IPS-18a (cell line): Measurements from ENCODE around the gene STEAP4.

Source experiments
- H3K27ac ChIP-seq: one replicate; pipeline ENCODE4 v1.5.1; 2013; ENCODE audit warnings: low read length
- H3K27me3 ChIP-seq: one replicate; pipeline ENCODE4 v1.6.1; 2013; ENCODE audit warnings: mild to moderate bottlenecking, low read length; ENCODE audit not compliant: control insufficient read depth, insufficient read depth
- H3K36me3 ChIP-seq: one replicate; pipeline ENCODE4 v1.6.1; 2013; ENCODE audit warnings: low read depth, low read length; ENCODE audit not compliant: control insufficient read depth
- H3K4me1 ChIP-seq: one replicate; pipeline ENCODE4 v1.6.1; 2013; ENCODE audit warnings: low read depth, low read length; ENCODE audit not compliant: control insufficient read depth
- H3K4me3 ChIP-seq: one replicate; pipeline ENCODE4 v1.5.1; 2013; ENCODE audit warnings: low read length
- H3K9ac ChIP-seq: one replicate; pipeline ENCODE4 v1.6.1; 2013; ENCODE audit warnings: mild to moderate bottlenecking, low read length, moderate library complexity
- H3K9me3 ChIP-seq: one replicate; pipeline ENCODE4 v1.6.1; 2013; ENCODE audit warnings: low read depth, low read length; ENCODE audit not compliant: control insufficient read depth

The STEAP4 gene

DNA sequence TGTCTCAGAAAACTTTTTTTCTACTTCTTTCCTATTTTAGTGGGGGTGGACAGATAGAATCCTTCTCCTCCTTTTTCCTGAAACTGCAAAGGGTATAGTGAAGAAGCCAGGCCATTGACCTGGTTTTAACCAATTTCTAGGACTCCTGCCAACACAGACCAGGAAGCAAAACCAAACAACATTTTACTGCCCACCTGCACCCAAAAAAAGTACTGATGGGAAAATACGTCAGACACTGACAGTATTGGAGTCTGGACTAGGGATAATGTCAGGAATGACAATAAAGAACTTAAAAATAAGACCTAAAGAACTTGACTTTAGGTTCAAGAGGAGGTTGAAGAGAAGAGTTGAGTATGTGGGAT lies 5.0 kb upstream of the STEAP4 start:
- Histone ChIP-seq H3K4me3 (no peak overlapping the region), H3K4me1 (no peaks in the 10 kb centered on the region), H3K9me3 (no peaks in the 10 kb centered on the region), H3K27ac (no peak overlapping the region), H3K27me3 (peaks cover 13% of the 10 kb centered on the region), H3K9ac (no peak overlapping the region), H3K36me3 (no peaks in the 10 kb centered on the region)

DNA sequence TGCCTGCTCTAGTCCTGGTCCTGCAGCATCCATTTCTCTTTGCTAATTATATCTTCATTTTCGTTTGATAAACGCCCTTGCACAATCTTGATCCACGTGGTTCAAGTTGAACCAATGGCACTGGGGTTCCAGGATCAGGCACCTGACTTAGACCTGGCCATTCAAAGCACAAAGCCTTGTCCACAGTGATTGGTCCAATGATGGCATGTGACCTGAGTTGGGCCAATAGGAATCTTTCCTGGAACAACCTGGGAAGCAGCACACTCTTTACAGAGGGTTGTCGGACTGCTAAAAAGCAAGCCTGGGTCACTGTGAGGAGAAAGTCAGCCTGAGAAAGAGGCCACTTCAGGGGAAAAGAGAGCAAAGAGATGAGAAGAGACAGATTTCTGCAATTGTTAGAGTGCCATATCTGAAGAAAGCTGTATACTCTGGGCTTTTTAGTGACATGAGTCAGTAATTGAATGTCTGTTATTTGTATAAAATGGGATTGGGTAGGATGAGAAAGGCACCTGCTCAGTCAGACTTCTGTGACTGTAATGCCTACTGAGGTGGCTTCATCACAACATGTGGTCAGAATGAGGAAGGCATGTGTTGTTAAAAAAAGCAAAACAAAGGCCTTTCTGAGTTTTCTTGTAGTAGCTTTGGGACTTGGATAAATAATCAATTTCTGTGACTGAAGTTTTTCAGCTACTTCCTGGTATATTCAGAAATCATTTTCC lies 4.4 kb upstream of the STEAP4 start:
- Histone ChIP-seq H3K27ac (no peak overlapping the region), H3K4me1 (no peaks in the 10 kb centered on the region), H3K4me3 (no peak overlapping the region), H3K36me3 (no peaks in the 10 kb centered on the region), H3K27me3 (peaks cover 18% of the 10 kb centered on the region), H3K9ac (no peak overlapping the region), H3K9me3 (no peaks in the 10 kb centered on the region)

DNA sequence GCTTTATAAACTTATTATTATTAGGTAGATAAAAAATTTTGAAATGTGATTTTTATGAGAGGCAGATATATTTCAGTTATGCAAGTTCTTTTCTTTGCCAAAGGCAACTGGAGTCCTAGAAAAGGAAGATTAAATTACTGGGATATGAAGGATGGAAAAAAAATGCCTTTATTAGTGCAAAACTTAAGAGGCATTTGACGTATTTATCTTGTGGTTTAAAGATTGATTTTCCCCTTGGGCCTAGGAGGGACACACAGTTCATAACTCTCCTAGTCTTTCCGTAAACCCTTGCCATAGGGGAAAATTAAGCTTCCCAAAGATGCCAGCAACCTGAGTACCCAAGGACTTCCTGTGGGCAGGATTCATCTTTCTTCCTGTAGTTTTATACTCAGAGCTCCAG lies 3.1 kb upstream of the STEAP4 start:
- no peaks in the 10 kb centered on the region for H3K9me3 ChIP-seq
- H3K36me3 ChIP-seq, result no peaks in the 10 kb centered on the region
- H3K27me3 ChIP-seq, result peaks cover 28% of the 10 kb centered on the region
- no peak overlapping the region for H3K4me3 ChIP-seq
- H3K27ac ChIP-seq, result no peak overlapping the region
- no peak overlapping the region for H3K9ac ChIP-seq
- H3K4me1 ChIP-seq, result no peaks in the 10 kb centered on the region

DNA sequence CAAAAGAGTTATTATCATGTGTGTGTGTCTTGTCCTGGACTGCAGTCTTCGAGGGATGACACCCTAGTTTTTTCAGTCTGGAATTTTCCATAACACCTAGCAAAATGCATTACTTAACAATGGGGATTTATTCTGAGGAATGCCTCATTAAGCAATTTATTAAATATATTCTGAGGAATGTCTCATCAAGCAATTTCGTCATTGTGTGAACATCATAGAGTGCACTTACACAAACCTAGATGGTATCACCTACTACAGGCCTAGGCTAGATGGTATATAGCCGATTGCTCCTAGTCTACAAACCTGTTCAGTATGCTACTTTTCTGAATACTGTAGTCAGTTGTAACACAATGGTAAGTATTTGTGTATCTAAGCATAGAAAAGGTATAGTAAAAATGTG lies 1.1 kb upstream of the STEAP4 start:
- H3K36me3 ChIP-seq, result no peaks in the 10 kb centered on the region
- peaks cover 28% of the 10 kb centered on the region for H3K27me3 ChIP-seq

DNA sequence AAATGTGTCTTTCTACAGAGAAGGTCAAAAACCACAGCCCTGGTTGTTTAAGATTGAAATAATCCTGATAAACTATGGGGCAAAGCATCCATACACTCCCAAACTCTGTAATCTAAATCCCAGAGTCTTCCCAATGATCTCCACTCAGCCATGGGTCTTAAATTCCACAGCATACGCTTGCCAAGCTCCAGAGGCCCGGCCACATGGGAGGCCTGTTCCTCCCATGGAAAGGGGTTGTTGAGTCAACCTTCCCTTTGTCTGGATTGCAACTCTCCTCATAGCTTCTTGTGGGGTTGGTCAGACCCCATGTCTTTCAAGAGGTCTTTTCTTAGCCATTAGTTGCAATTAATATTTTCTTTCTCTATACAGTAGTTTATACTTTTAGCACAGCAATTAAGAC lies 718 bp upstream of the STEAP4 start:
- no peak overlapping the region for H3K9ac ChIP-seq
- H3K27me3 ChIP-seq, result peaks cover 28% of the 10 kb centered on the region
- H3K36me3 ChIP-seq, result no peaks in the 10 kb centered on the region
- H3K9me3 ChIP-seq, result no peaks in the 10 kb centered on the region
- no peaks in the 10 kb centered on the region for H3K4me1 ChIP-seq
- no peak overlapping the region for H3K4me3 ChIP-seq
- H3K27ac ChIP-seq, result no peak overlapping the region

More for the DNA sequence above, 1.1 kb upstream of the STEAP4 start:
- Histone ChIP-seq H3K27ac (no peak overlapping the region), H3K4me3 (no peak overlapping the region), H3K4me1 (no peaks in the 10 kb centered on the region), H3K9me3 (no peaks in the 10 kb centered on the region), H3K9ac (no peak overlapping the region)

DNA sequence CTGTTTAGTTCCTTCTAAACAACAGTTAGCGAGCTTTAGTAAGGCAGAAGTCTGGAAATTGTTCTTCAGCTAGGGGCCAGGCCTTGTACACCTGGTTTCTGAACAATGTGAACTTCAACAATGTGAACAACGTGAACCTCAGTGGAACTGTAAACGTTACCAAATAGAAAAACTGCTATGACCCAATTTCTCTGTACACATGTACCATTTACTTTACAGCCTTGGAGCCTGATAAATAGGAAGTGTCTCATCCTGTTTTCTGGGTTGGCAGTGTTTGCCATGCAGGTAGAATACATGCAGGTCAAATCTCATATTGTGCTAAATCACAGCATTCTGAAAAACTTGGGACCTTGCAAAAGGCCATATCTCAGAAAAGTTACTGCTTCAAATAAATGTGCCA lies 1.6 kb downstream of the STEAP4 start:
- H3K27me3 ChIP-seq, result peaks cover 28% of the 10 kb centered on the region
- H3K27ac ChIP-seq, result no peak overlapping the region
- H3K4me3 ChIP-seq, result no peak overlapping the region
- H3K9me3 ChIP-seq, result no peaks in the 10 kb centered on the region
- H3K9ac ChIP-seq, result no peak overlapping the region
- no peaks in the 10 kb centered on the region for H3K36me3 ChIP-seq
- H3K4me1 ChIP-seq, result no peaks in the 10 kb centered on the region

DNA sequence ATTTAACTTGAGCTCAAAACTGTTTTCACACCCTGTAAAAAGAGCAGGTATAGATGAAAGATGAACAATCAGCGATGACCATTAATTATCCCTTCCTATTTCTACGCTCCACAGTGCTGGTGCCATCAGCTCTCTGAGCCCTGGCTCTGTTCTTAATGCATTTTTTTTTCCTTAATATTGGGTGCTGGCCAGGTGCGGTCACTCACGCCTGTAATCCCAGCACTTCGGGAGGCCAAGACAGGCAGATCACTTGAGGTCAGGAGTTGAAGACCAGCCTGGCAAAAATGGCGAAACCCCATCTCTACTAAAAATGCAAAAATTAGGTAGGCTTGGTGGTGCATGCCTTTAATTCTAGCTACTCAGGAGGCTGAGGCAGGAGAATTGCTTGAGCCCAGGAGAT lies 4.2 kb downstream of the STEAP4 start:
- Histone ChIP-seq H3K27ac (no peak overlapping the region), H3K36me3 (no peaks in the 10 kb centered on the region), H3K27me3 (peaks cover 24% of the 10 kb centered on the region), H3K9ac (no peak overlapping the region), H3K4me3 (no peak overlapping the region), H3K4me1 (no peaks in the 10 kb centered on the region), H3K9me3 (no peaks in the 10 kb centered on the region)

DNA sequence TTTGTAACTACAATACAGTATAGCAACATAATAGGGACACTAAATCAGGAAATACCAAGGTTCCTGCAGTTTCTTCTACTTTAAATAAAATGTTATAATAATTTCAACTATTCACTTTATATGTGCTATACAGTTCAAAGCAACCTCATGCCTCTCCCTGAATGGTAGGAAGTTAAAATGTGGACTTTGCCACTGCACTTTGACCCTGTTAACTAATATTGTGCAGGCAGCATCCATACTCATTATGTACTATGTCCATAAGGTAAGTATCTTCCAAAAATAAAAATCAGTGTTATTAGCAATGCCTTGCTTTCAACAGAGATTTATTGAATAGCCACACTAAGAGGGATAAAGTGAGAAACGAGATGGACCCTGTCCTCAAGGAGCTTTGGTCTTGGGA lies 4.8 kb downstream of the STEAP4 start:
- Histone ChIP-seq H3K36me3 (no peaks in the 10 kb centered on the region), H3K9me3 (no peaks in the 10 kb centered on the region), H3K4me1 (no peaks in the 10 kb centered on the region), H3K27ac (no peak overlapping the region), H3K4me3 (no peak overlapping the region), H3K9ac (no peak overlapping the region), H3K27me3 (peaks cover 18% of the 10 kb centered on the region)

DNA sequence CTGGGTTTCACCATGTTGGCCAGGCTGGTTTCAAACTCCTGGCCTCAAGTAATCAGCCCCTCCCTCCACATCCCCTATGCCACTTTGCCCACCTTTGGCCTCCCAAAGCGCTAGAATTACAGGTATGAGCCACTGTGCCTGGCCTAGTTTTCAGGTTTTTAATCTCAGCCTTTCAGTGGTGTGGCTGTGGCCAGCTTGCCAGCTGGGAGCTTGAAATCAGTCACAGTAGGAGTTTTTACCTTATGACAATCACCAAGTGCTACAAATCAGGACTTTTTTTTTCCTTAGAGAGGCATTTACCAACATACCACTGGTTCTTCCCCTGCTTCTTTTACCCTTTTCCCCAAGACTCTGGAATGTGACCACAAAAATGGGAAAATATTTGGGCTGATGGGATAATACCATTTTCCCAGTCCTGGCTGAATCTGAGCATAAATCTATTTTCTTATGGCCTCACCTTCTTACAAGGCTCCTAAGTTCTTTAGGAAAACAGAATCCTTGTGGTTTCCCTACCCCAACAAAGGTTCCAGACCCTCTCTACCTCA lies 6.2 kb downstream of the STEAP4 start:
- Histone ChIP-seq H3K36me3 (no peaks in the 10 kb centered on the region), H3K9ac (no peak overlapping the region), H3K4me3 (no peak overlapping the region), H3K9me3 (no peaks in the 10 kb centered on the region), H3K27me3 (peaks cover 4% of the 10 kb centered on the region), H3K27ac (no peak overlapping the region), H3K4me1 (no peaks in the 10 kb centered on the region)

DNA sequence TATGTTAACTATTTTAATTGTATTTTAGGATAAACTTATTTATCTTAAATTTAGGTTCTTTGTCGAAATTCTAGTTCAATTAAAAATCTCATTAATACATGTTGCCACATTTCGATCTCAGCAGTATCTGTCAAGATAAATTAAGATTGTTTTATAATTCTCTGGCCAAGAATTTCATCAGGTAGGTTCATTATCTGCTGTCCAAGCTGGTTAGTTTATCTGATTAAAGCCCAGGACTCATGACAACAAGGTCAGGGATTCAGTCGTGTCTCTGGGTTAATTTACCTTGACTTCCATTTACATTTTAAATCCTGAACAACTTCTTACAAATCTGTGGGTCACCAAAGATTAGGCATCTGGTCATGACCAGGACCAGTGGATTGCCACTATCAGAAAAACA lies 7.6 kb downstream of the STEAP4 start:
- Histone ChIP-seq H3K27ac (no peak overlapping the region), H3K4me1 (no peaks in the 10 kb centered on the region), H3K27me3 (no peaks in the 10 kb centered on the region)

DNA sequence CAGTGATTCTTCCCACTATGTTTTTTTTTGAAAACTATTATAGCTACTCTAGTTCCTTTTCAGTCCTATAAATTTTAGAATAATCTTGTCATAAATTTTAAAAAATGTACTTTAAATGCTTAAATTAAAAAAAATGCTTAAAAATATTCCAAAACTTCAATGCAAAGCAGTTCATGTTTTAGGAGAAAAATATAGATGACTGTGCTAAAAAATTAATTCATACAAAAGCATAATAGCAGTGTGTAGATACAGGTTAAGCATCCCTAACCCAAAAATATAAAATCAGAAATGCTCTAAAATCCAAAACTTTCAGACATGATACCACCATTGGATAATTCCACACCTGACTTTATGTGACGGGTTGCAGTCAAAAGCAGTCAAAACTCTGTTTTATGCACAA lies 12.8 kb downstream of the STEAP4 start:
- no peaks in the 10 kb centered on the region for H3K36me3 ChIP-seq
- no peaks in the 10 kb centered on the region for H3K9me3 ChIP-seq
- H3K9ac ChIP-seq, result no peak overlapping the region
- no peak overlapping the region for H3K4me3 ChIP-seq
- H3K4me1 ChIP-seq, result no peaks in the 10 kb centered on the region
- no peaks in the 10 kb centered on the region for H3K27me3 ChIP-seq
- no peak overlapping the region for H3K27ac ChIP-seq

More for the DNA sequence above, 7.6 kb downstream of the STEAP4 start:
- H3K9ac ChIP-seq, result no peak overlapping the region
- H3K9me3 ChIP-seq, result no peaks in the 10 kb centered on the region
- no peaks in the 10 kb centered on the region for H3K36me3 ChIP-seq
- no peak overlapping the region for H3K4me3 ChIP-seq

DNA sequence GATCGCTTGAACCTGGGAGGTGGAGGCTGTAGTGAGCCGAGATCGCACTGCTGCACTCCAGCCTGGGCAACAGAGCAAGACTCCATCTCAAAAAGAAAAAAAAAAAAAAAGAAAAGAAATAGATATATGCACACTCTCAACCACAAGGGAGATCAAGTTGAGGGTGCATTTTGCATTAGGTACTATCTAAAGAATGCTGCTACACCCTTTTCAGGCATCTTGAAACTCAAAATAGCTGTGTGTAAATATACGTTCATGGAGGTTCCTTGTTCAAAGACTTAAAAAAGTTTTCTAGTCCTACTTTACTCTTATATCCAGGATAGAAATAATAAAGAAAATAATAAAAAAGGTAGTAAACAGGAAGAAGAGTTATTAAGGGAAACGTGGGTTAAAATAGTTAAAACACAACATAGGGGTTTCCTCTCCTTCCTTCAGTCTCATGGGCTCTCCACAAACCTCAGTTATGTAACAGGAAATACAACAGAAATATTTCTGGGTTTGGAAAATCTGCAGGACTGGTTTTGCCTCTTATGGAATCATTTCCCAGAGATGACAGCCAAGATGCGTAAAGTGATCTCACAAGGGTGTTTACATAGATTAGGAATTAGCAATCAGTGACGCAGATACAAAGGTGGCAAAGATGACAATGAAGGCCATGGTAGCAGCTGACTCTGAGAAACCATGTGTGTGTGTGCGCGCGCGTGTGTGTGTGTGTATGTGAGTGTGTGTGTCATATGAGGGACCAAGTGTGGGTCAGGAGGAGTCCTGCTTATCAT lies 15.1 kb downstream of the STEAP4 start:
- H3K27me3 ChIP-seq, result no peaks in the 10 kb centered on the region
- H3K4me3 ChIP-seq, result no peak overlapping the region
- H3K9me3 ChIP-seq, result no peaks in the 10 kb centered on the region
- no peaks in the 10 kb centered on the region for H3K4me1 ChIP-seq
- H3K27ac ChIP-seq, result no peak overlapping the region
- H3K36me3 ChIP-seq, result no peaks in the 10 kb centered on the region
- no peak overlapping the region for H3K9ac ChIP-seq
